HepG2 (cell line): ENCODE measurements around the gene CFAP119. TPM values are rescaled to one million over a fixed set of nuclear protein-coding genes. Genes with fewer than 3 reads are reported as not detected.

Experiments
- ARNT ChIP-seq: fragments of 450-650 bp; IDR thresholded peaks from 2 replicates; pipeline ENCODE4 v1.6.1; 2017
- CEBPG ChIP-seq: IDR thresholded peaks from 2 replicates; pipeline ENCODE4 v1.6.1; 2016
- CHD2 ChIP-seq: IDR thresholded peaks from 2 replicates; pipeline ENCODE4 v1.6.1; 2011; ENCODE audit warnings: low read depth, low read length, improper control_type of control experiment
- NR3C1 ChIP-seq: sonication (generic); formaldehyde crosslinking; IDR thresholded peaks from 2 replicates; pipeline ENCODE4 v1.4.0; 2020; ENCODE audit warnings: missing genetic modification reagents
- PRPF4 ChIP-seq: fragments of 200-400 bp; formaldehyde crosslinking; IDR thresholded peaks from 2 replicates; pipeline ENCODE4 v1.6.1; 2016; ENCODE audit warnings: low read length, low read depth; ENCODE audit not compliant: poor library complexity, severe bottlenecking
- SOX13 ChIP-seq, 3 experiments: fragments of 450-650 bp in 1 of 3; sonication (generic) in 1 of 3; formaldehyde crosslinking in 1 of 3; IDR thresholded peaks in 2 of 3; conservative IDR thresholded peaks in 1 of 3; 2 replicates each; pipeline versions ENCODE4 v1.5.0 to v1.6.1; 2016 to 2020; ENCODE audit warnings: antibody characterized with exemption in 1 of 3, mild to moderate bottlenecking in 1 of 3, missing compliant biosample characterization in 1 of 3, missing genetic modification reagents in 1 of 3, moderate library complexity in 1 of 3
- ZNF207 ChIP-seq: fragments of 450-650 bp; IDR thresholded peaks from 2 replicates; pipeline ENCODE4 v1.6.1; 2016; ENCODE audit warnings: antibody characterized with exemption, borderline replicate concordance
- ZNF335 ChIP-seq: sonication (generic); formaldehyde crosslinking; IDR thresholded peaks from 2 replicates; pipeline ENCODE4 v1.4.0; 2020; ENCODE audit warnings: missing genetic modification reagents
- ZNF549 ChIP-seq: sonication (generic); formaldehyde crosslinking; IDR thresholded peaks from 2 replicates; pipeline ENCODE4 v1.5.0; 2020; ENCODE audit warnings: missing genetic modification reagents
- ZNF720 ChIP-seq: sonication (generic); formaldehyde crosslinking; IDR thresholded peaks from 2 replicates; pipeline ENCODE4 v1.4.0; 2020; ENCODE audit warnings: missing genetic modification reagents
- ZNF841 ChIP-seq: sonication (generic); formaldehyde crosslinking; IDR thresholded peaks from 2 replicates; pipeline ENCODE4 v1.8.1; 2023; ENCODE audit warnings: missing genetic modification reagents, borderline replicate concordance
- polyA plus RNA-seq, 8 experiments: library from polyadenylated mRNA; depleted of rRNA in 3 of 8; stranded (reverse) in 7 of 8; unstranded in 1 of 8; fragments of >200 nt; fragmentation: Illumina TruSeq in 4 of 8; extraction: Trizol in 4 of 8; gene quantifications; 2 replicates each; pipeline versions ENCODE4 v1.2.1 to v1.2.3, GENCODE V29; 2011 to 2016; ENCODE audit warnings: low read depth in 4 of 8, missing spikeins in 1 of 8, mixed read lengths in 1 of 8; ENCODE audit not compliant: insufficient read depth in 1 of 8
- total RNA-seq, 5 experiments: library from RNA; depleted of rRNA; stranded (reverse); fragments of >200 nt; fragmentation: Illumina TruSeq; extraction: Trizol; gene quantifications; 2 replicates each; pipeline ENCODE4 v1.2.3, GENCODE V29; 2016; ENCODE audit warnings: low read depth in 1 of 5
- TF ChIP-seq, protein P1 (sequence below): sonication (generic); formaldehyde crosslinking; IDR thresholded peaks from 2 replicates; pipeline ENCODE4; 2020; ENCODE audit warnings: missing genetic modification reagents, mild to moderate bottlenecking, borderline replicate concordance
- TF ChIP-seq, protein P2 (sequence below): sonication (generic); formaldehyde crosslinking; IDR thresholded peaks from 2 replicates; pipeline ENCODE4 v1.4.0; 2020; ENCODE audit warnings: missing genetic modification reagents, mild to moderate bottlenecking, borderline replicate concordance
- TF ChIP-seq, protein P3 (sequence below): sonication (generic); formaldehyde crosslinking; IDR thresholded peaks from 2 replicates; pipeline ENCODE4 v1.4.0; 2020; ENCODE audit warnings: missing genetic modification reagents, low read depth, mild to moderate bottlenecking, borderline replicate concordance
- TF ChIP-seq, protein P4 (sequence below): sonication (generic); formaldehyde crosslinking; IDR thresholded peaks from 2 replicates; pipeline ENCODE4 v1.4.0; 2020; ENCODE audit warnings: missing genetic modification reagents, mild to moderate bottlenecking, borderline replicate concordance
- TF ChIP-seq, protein P5 (sequence below): sonication (generic); formaldehyde crosslinking; IDR thresholded peaks from 2 replicates; pipeline ENCODE4 v1.8.0; 2022; ENCODE audit warnings: mild to moderate bottlenecking, missing genetic modification reagents, moderate library complexity
- TF ChIP-seq, protein P6 (sequence below): IDR thresholded peaks from 2 replicates; pipeline ENCODE4 v1.6.1; 2012; ENCODE audit warnings: low read depth, low read length, improper control_type of control experiment

The CFAP119 gene
- total and polyA plus RNA-seq, 2 of the 13 experiments (the other 11 are each of a cell fraction or from before 2014, with no cell fraction given): 6.4 TPM

DNA sequence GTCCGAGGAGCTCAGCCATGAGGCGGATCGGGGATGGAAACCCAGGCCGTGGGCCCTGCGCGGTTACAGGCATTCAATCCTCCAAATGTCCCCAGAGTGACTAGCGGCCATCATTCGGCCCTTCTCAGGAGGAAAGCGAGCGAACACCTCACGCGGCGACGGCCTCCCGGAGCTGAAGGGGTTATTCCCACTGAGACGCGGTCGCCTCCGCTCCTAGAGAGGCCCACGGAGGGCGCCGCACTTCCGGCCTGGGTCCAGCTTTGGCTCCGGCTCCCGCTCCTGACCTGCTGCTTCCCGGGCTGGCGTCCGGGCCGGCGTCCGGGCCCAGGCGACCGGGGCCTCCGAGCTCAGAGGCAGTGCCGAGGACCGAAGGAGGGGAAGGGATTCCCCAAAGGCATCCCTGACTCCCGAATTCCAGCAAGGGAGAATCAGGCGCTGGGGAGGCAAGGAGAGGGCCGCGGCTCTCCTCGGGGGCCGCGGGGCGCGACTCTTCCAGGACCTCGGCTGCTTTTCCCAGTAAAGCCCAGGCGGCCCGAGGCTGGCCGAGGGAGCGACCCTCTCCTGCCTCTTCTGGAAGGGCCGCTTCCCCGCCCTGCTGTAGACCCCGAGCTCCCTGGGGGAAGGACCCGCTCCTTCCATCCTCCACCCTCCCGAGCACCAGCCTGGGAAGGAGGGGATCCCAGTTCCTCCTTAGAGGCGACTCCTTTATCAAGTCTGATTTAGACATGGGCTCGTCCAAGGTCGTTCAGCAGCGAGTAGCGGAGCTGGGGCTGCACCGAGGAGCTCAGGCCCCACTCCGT is 43.7 kb upstream of the CFAP119 start (continued):
- TF ChIP-seq, protein P1, sequence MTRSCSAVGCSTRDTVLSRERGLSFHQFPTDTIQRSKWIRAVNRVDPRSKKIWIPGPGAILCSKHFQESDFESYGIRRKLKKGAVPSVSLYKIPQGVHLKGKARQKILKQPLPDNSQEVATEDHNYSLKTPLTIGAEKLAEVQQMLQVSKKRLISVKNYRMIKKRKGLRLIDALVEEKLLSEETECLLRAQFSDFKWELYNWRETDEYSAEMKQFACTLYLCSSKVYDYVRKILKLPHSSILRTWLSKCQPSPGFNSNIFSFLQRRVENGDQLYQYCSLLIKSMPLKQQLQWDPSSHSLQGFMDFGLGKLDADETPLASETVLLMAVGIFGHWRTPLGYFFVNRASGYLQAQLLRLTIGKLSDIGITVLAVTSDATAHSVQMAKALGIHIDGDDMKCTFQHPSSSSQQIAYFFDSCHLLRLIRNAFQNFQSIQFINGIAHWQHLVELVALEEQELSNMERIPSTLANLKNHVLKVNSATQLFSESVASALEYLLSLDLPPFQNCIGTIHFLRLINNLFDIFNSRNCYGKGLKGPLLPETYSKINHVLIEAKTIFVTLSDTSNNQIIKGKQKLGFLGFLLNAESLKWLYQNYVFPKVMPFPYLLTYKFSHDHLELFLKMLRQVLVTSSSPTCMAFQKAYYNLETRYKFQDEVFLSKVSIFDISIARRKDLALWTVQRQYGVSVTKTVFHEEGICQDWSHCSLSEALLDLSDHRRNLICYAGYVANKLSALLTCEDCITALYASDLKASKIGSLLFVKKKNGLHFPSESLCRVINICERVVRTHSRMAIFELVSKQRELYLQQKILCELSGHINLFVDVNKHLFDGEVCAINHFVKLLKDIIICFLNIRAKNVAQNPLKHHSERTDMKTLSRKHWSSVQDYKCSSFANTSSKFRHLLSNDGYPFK (CRISPR knock-in tag): peak; percentile 89
- TF ChIP-seq CHD2: no peak
- TF ChIP-seq ZNF207: no peak
- TF ChIP-seq, protein P2, sequence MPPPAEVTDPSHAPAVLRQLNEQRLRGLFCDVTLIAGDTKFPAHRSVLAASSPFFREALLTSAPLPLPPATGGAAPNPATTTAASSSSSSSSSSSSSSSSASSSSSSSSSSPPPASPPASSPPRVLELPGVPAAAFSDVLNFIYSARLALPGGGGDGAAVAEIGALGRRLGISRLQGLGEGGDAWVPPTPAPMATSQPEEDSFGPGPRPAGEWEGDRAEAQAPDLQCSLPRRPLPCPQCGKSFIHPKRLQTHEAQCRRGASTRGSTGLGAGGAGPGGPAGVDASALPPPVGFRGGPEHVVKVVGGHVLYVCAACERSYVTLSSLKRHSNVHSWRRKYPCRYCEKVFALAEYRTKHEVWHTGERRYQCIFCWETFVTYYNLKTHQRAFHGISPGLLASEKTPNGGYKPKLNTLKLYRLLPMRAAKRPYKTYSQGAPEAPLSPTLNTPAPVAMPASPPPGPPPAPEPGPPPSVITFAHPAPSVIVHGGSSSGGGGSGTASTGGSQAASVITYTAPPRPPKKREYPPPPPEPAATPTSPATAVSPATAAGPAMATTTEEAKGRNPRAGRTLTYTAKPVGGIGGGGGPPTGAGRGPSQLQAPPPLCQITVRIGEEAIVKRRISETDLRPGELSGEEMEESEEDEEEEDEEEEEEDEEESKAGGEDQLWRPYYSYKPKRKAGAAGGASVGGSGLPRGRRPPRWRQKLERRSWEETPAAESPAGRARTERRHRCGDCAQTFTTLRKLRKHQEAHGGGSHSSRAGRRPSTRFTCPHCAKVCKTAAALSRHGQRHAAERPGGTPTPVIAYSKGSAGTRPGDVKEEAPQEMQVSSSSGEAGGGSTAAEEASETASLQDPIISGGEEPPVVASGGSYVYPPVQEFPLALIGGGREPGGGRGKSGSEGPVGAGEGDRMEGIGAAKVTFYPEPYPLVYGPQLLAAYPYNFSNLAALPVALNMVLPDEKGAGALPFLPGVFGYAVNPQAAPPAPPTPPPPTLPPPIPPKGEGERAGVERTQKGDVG (CRISPR knock-in tag): peak; percentile 54; the same call in 1 of the 2 replicates
- TF ChIP-seq ZNF549 (CRISPR knock-in tag): no peak
- peak; percentile 70 for TF ChIP-seq CEBPG (CRISPR knock-in tag)
- no peak for TF ChIP-seq SOX13 (IDR thresholded peaks at IDR 0.05)
- TF ChIP-seq SOX13 (CRISPR knock-in tag; conservative IDR thresholded peaks at IDR 0.05 in 1 of 2, IDR thresholded peaks at IDR 0.05 in 1 of 2): peak in 1 of 2 experiments; percentile 76; a peak in 2 of 4 replicates
- TF ChIP-seq ZNF841 (CRISPR knock-in tag): peak; percentile 68; the same call in 1 of the 2 replicates
- peak; percentile 95 for TF ChIP-seq ZNF335
- 0 out of 2 replicates have a peak, but pooled peaks have one; percentile 26 for TF ChIP-seq NR3C1 (CRISPR knock-in tag)
- TF ChIP-seq, protein P3, sequence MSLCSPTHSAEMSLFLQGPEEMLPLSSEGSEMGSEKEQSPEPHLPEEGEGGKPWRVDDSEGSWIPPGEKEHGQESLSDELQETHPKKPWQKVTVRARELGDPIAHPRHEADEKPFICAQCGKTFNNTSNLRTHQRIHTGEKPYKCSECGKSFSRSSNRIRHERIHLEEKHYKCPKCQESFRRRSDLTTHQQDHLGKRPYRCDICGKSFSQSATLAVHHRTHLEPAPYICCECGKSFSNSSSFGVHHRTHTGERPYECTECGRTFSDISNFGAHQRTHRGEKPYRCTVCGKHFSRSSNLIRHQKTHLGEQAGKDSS (CRISPR knock-in tag): peak; percentile 93
- no peak for TF ChIP-seq ARNT
- no peak for TF ChIP-seq ZNF720 (CRISPR knock-in tag)
- TF ChIP-seq, protein P4, sequence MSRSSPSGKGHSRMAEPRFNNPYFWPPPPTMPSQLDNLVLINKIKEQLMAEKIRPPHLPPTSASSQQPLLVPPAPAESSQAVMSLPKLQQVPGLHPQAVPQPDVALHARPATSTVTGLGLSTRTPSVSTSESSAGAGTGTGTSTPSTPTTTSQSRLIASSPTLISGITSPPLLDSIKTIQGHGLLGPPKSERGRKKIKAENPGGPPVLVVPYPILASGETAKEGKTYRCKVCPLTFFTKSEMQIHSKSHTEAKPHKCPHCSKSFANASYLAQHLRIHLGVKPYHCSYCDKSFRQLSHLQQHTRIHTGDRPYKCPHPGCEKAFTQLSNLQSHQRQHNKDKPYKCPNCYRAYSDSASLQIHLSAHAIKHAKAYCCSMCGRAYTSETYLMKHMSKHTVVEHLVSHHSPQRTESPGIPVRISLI: peak; percentile 68
- TF ChIP-seq, protein P5, sequence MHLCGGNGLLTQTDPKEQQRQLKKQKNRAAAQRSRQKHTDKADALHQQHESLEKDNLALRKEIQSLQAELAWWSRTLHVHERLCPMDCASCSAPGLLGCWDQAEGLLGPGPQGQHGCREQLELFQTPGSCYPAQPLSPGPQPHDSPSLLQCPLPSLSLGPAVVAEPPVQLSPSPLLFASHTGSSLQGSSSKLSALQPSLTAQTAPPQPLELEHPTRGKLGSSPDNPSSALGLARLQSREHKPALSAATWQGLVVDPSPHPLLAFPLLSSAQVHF (CRISPR knock-in tag): no peak
- TF ChIP-seq, protein P6, sequence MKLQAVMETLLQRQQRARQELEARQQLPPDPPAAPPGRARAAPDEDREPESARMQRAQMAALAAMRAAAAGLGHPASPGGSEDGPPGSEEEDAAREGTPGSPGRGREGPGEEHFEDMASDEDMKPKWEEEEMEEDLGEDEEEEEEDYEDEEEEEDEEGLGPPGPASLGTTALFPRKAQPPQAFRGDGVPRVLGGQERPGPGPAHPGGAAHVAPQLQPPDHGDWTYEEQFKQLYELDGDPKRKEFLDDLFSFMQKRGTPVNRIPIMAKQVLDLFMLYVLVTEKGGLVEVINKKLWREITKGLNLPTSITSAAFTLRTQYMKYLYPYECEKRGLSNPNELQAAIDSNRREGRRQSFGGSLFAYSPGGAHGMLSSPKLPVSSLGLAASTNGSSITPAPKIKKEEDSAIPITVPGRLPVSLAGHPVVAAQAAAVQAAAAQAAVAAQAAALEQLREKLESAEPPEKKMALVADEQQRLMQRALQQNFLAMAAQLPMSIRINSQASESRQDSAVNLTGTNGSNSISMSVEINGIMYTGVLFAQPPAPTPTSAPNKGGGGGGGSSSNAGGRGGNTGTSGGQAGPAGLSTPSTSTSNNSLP: peak; percentile 32; the same call in 1 of the 2 replicates
- TF ChIP-seq PRPF4: no peak
